ENCODE results near the gene CTNND2.
"Not testable (repeated sequence)": the region's sequence is repeated elsewhere in the genome, so short reads cannot be mapped to it uniquely, and the experiment has no call there.

Gene CTNND2

DNA sequence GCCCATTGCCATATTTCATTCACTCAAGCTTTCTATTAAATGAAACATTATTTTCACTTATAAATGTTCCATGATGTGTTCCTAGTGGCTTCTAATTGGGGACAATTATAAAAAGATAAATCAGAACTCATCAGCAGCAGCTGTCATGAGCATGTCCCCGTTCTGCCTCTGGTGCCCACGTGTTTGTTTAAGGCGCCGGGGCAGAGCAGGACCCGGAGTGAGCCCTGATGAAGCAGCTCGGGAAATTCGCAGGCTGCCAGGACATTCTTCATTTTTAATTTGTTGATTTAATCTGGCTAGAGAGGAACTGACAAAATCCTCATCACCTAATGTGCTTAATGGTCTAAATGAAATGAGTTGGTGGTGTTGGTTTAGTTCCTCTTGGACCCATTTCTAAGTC is 475.0 kb downstream of the CTNND2 start:
- DNase-seq, result no peak

DNA sequence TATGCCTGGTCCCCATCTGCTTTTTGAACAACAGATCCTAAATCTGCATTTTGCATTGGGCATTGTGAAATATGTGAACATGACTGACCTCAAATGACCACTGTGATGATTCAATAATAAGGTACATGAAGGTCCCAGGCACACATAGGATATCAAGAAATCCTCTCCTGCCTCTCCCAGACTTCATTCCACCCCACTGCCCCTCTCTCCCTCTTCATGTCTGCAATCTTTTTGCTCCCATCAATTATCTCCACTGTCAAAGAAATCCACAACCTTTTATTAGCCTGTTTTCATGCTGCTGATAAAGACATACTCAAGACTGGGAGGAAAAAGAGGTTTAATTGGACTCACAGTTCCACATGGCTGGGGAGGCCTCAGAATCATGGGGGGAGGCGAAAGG is 476.7 kb downstream of the CTNND2 start:
- DNase-seq, result no peak

DNA sequence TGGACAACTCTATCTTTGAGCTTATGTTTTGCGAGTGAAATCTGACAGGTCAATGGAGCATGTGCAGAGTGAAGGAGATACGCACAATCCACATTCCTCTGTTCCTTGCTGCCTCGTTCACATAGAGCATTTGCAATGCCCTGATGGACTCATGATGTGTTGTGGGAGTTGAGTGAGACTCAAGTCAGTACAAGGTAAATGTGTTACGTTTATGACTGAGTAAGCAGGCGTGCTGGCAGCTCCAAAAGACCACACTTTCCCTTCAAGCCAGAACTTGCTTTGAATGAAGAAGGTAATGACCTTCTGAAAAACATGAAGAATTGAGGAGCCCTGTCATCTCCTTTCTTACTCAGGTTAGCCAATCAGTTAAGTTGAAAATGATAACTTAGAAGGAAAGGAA is 477.8 kb downstream of the CTNND2 start:
- no peak for DNase-seq

DNA sequence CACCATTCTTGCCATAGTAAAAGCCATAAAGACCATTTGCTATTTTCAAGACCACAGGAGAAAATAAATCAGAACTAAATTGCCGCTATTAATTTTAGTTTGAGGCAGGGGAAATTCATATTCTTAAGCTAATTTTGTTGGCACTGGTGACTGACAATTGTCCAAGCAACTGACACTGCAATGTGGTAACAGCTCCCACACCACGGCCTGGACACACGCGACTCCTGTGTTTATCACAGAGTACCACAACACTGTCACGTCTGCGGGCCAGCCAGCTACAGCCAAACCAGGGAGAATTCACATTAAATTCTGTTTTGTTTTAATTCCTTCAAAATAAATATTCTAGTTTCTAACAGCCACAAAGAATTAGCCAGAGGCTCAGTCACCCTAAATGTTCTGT is 481.9 kb downstream of the CTNND2 start:
- DNase-seq, result no peak

GRCh38 chr5:11420969-11421368 is 483.3 kb downstream of the CTNND2 start:
- DNase-seq, result no peak

DNA sequence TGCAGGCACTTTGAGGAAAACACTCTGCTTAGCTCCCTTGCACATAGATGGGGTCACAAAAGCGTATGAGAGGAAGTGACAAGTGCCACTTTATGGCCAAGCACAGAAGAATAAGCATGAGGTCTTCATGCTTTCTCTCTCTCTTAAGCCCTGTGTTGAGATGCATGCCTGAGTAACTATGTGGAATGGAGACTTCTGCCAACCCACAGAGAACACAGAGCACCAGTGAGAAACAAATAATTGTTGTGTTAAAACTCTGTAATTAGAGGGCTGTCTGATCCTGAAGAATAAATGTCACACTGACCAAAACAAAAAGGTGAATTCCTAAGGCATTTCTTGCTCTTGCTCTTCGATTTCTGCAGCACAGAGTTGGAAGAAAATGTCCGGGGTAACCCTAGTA is 488.5 kb downstream of the CTNND2 start:
- no peak for DNase-seq

GRCh38 chr5:11414732-11415131 is 489.5 kb downstream of the CTNND2 start:
- DNase-seq, result not testable (repeated sequence)

DNA sequence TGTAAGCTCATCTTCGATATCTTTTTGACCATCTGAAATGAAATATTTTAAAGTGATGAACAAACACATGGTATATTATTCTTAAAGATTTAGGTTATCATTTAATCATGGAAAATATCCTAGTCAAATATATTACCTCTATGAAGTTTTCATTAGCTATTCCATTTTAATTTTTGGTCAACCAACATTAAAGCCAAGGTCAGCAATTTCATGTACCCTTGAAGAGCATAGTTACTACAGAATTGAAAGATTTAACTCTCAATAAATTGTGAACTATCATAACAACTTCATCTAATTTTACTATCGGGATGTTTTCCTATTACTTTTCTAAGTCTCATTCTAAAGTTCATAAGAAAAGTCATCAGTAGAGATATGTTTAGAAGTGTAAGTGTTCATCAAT is 492.6 kb downstream of the CTNND2 start:
- no peak for DNase-seq

- no peak for DNase-seq
These were observed 496.6 kb downstream of the CTNND2 start for GRCh38 chr5:11407556-11408145.

GRCh38 chr5:11400316-11400715 is 503.9 kb downstream of the CTNND2 start:
- DNase-seq, result no peak

- DNase-seq, result no peak
These were observed 505.5 kb downstream of the CTNND2 start for GRCh38 chr5:11398728-11399127.

GRCh38 chr5:11397549-11397948 is 506.7 kb downstream of the CTNND2 start:
- no peak for DNase-seq

- DNase-seq, result no peak
These were observed 507.3 kb downstream of the CTNND2 start for GRCh38 chr5:11396917-11397316.

DNA sequence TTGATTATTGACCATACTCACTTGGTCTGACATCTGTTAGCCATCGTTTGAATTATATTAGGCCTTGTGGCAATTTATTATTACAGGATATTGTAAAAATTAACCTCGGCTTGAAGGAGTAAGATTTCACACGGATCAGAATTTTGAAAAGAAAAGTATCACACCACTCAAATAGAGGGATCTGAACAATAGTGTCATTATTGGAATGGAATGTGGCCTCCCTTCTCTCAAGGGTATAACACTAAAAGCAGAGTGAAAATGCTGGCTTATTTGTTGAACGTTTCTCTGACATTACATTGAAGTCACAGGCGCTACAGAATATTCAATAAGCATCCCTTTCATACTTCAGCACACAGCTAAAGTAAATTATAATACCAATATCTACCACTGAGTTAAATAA is 509.3 kb downstream of the CTNND2 start:
- DNase-seq, result no peak

DNA sequence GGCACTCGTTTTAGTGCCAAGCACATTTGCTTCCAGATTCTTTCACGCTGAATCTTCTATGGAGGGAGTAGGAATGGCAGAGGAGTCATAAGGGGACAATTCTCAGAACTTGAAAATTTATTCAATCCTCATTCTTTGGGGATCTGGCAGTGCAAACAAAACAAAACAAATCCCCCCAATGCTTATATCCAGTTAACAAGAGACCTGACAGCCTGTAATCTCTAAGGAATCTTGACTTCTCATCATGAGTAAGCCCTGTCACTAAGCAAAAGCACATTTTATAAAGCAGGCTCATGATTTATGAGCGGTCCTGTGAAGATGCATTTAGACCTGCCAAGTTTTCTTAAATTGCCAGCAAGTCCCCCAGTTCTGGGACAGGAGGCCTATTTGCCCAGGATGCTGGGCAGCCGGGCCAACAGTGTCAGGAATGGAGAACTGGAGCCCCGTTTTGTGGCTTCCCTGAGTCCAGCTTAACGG is 513.9 kb downstream of the CTNND2 start:
- no peak for DNase-seq

DNA sequence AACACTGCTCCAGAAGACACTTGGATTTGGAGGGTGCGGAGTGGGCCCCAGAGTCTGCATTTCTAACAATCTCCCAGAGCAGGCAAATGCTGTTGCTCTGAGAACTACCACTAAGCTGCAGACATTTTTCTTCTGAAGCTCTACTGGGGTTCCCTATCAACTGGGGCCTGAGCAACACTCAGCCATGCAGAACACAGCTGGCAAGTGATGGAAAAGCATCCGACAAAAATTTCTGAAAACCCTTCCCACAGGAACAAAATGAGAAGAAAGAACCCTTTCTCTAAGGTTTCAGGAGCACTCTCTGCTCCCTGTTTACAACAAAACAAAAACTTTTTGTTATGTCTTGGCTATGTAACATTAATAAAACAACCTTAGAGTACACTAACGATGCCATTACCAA is 516.9 kb downstream of the CTNND2 start:
- no peak for DNase-seq

DNA sequence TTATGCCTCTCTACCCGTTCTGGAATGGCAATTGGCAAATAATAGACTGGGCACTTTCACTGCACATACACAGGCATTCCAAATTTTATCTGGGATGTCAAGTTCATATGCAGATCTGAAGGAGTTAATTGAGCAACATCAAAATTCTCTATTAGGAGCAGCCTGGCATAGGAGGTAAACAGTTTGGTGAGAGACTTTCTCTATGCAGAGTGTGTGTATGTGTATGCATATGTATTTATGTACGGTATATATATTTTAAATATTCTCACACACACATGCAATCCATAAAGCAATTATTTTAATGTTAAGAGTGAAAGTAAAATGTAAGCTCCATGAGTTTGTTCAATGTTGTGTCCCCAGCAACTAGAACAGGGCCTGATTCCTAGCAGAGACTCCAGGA is 517.8 kb downstream of the CTNND2 start:
- DNase-seq, result no peak

DNA sequence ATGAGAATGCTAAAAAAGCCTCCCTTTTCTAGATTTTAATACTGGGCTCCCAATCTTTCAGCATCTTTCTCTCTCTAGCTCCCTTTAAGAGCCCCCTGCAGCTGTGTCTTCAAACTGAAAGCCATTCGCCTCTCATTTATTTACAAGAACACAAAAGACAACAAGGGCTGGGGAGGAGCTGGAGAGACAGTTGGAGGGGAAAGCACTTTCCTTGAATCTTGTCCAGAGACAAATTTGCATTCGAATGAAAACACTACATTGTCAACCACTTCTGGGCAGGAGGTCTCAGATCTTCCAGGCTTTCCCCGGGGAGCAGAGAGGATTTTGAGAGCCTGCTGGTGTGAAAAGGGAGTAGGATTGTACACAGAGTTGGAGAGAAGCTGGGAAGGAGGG is 518.3 kb downstream of the CTNND2 start:
- no peak for DNase-seq

GRCh38 chr5:11385251-11385900 is 518.9 kb downstream of the CTNND2 start:
- DNase-seq, result no peak

- no peak for DNase-seq
These were observed 519.6 kb downstream of the CTNND2 start for GRCh38 chr5:11384441-11385250.

DNA sequence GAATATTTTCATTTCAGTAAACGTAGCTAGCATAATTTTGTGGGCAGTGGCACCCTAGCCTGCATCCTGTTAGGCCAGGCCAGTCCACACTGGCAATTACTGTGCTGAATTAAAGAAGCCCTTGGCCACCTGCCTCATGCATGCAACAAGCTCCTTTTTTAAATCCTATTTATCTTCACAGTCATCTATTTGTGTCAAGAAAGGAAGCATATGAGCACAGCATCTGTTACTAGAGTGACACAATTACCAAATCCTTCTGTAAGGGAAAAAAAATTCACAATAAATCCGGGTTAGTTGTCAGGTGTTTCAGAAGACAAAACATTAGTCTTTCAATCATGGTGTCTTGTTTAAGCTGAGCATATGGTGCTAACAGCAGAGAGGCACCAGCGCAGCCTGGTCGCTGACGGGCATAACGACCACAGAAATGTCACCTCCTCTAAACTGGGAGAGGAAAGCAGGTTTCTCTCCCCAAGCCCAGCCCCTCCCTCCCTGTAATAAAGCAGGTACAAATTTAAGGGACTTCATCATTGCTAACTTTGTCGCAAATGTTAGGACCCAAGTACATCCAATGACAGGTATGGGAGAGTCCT is 520.6 kb downstream of the CTNND2 start:
- DNase-seq, result no peak

GRCh38 chr5:11378461-11378860 is 525.8 kb downstream of the CTNND2 start:
- DNase-seq, result no peak

DNA sequence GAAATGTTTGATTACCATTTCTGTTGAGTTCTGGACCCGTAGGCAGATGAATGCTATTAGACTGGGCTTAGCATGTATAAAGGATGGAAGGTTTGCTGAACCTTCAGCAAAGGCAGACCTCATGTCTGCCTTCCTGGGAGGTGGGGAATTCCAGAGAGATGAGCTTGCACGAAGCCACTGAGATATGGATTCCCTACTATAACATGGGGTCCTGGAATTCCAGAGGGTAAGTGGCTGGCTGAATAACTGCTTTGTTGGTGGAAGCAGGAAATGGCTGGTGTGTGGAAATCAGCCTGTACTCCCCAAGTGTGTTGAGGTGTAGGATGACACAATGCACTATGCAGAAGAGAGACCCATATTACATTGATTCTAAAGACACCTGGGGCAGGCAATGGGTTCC is 526.4 kb downstream of the CTNND2 start:
- no peak for DNase-seq

GRCh38 chr5:11372191-11372590 is 532.1 kb downstream of the CTNND2 start:
- no peak for DNase-seq
